Astrocyte (in vitro differentiated cells and primary cell): ENCODE data around the gene LRRC18. TPM values are rescaled to one million over a fixed set of nuclear protein-coding genes. Genes with fewer than 3 reads are reported as not detected.

Experiments used
- DNase-seq: peaks from one replicate; pipeline ENCODE4 v3.0.0-alpha.2; 2010; ENCODE audit warnings: low read depth
- FAIRE-seq: peaks from 2 replicates; lab custom pipeline; 2011; peaks lifted over from hg19 to GRCh38; lab: Jason Lieb, UNC
- H2AFZ ChIP-seq: 2 replicates; pipeline ENCODE4 v1.6.0; 2012; ENCODE audit warnings: low read depth, low read length, inconsistent platforms
- H3K27ac ChIP-seq: 2 replicates; pipeline ENCODE4 v1.5.1; 2011; ENCODE audit warnings: low read depth, low read length, inconsistent platforms
- H3K27me3 ChIP-seq: 2 replicates; pipeline ENCODE4 v1.6.0; 2011; ENCODE audit warnings: low read length, inconsistent platforms; ENCODE audit not compliant: insufficient read depth
- H3K36me3 ChIP-seq: 2 replicates; pipeline ENCODE4 v1.5.1; 2011; ENCODE audit warnings: low read length, inconsistent platforms; ENCODE audit not compliant: insufficient read depth
- H3K4me1 ChIP-seq: 2 replicates; pipeline ENCODE4 v1.5.1; 2011; ENCODE audit warnings: low read length, inconsistent platforms; ENCODE audit not compliant: insufficient read depth
- H3K4me2 ChIP-seq: 2 replicates; pipeline ENCODE4 v1.6.0; 2012; ENCODE audit warnings: low read length, inconsistent platforms
- H3K4me3 ChIP-seq: 2 replicates; pipeline ENCODE4 v1.5.1; 2011; ENCODE audit warnings: low read depth, mild to moderate bottlenecking, low read length, inconsistent platforms; ENCODE audit not compliant: insufficient read depth
- H3K79me2 ChIP-seq: 2 replicates; pipeline ENCODE4 v1.6.0; 2012; ENCODE audit warnings: mild to moderate bottlenecking, low read length, inconsistent platforms; ENCODE audit not compliant: insufficient read depth
- H3K9ac ChIP-seq: 2 replicates; pipeline ENCODE4 v1.6.0; 2012; ENCODE audit warnings: mild to moderate bottlenecking, low read length, inconsistent platforms
- H3K9me3 ChIP-seq: 2 replicates; pipeline ENCODE4 v1.5.1; 2012; ENCODE audit warnings: low read depth, mild to moderate bottlenecking, low read length, inconsistent platforms; ENCODE audit not compliant: insufficient read depth
- H4K20me1 ChIP-seq: 2 replicates; pipeline ENCODE4 v1.6.0; 2012; ENCODE audit warnings: low read length, inconsistent platforms; ENCODE audit not compliant: insufficient read depth
- H3K27ac Mint-ChIP-seq: one replicate; pipeline ENCODE4 v1.8.0; 2021; ENCODE audit warnings: mild to moderate bottlenecking, mixed read lengths; ENCODE audit not compliant: unreplicated experiment
- H3K27me3 Mint-ChIP-seq: one replicate; pipeline ENCODE4 v1.8.0; 2021; ENCODE audit warnings: low read depth, mixed read lengths; ENCODE audit not compliant: unreplicated experiment
- H3K36me3 Mint-ChIP-seq: one replicate; pipeline ENCODE4 v1.8.0; 2021; ENCODE audit warnings: low read depth, mixed read lengths; ENCODE audit not compliant: unreplicated experiment
- H3K4me1 Mint-ChIP-seq: one replicate; pipeline ENCODE4 v1.8.0; 2021; ENCODE audit warnings: low read depth, mixed read lengths; ENCODE audit not compliant: unreplicated experiment
- H3K4me3 Mint-ChIP-seq: one replicate; pipeline ENCODE4 v1.8.0; 2021; ENCODE audit warnings: mild to moderate bottlenecking, moderate library complexity, mixed read lengths; ENCODE audit not compliant: unreplicated experiment
- H3K9me3 Mint-ChIP-seq: one replicate; pipeline ENCODE4 v1.8.0; 2021; ENCODE audit warnings: mild to moderate bottlenecking, mixed read lengths; ENCODE audit not compliant: unreplicated experiment
- CTCF ChIP-seq: IDR thresholded peaks from 2 replicates; pipeline ENCODE4 v1.5.1; 2011; ENCODE audit warnings: low read depth, mild to moderate bottlenecking, inconsistent platforms, low read length, moderate library complexity; ENCODE audit not compliant: insufficient read depth
- EZH2 ChIP-seq: IDR thresholded peaks from 2 replicates; pipeline ENCODE4 v1.6.1; 2012; ENCODE audit warnings: mild to moderate bottlenecking, low read length, inconsistent platforms; ENCODE audit not compliant: insufficient read depth
- microRNA-seq: library from miRNA; unstranded; fragments of <30 nt; microRNA quantifications from one replicate; pipeline ENCODE4 v1.2.0, GENCODE V29; 2020
- total RNA-seq: library from RNA; stranded (reverse); gene quantifications from 2 replicates; pipeline ENCODE4 v1.2.1, GENCODE V29; 2021

Gene LRRC18
- total RNA-seq, 1 donor from 2014 or later = not detected

DNA sequence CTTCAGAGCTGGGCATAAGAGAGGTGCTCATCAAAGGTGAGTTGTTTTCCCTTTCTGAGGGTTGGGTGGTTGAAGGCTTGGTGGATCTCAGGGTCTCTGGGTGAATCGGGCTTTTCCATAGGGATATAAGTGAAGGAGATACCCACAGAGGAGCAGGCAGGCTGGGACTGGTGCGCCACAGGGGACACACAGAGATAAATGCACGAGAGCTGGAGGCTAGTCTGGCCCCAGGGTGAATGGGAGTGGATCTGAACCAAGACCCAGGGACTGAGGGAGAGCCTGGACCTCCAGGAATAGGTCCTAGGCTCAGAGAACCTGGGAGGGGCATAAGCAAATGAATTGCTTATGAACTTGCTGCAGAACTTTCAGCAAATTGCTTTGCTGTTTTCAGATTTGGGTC lies 61.5 kb downstream of the LRRC18 start:
- Histone ChIP-seq H3K9me3 (no peaks in the 10 kb centered on the region), H3K4me1 (no peaks in the 10 kb centered on the region), H4K20me1 (no peaks in the 10 kb centered on the region), H3K79me2 (no peaks in the 10 kb centered on the region), H3K27ac (no peak overlapping the region), H2AFZ (no peak overlapping the region), H3K4me3 (no peak overlapping the region), H3K9ac (no peak overlapping the region), H3K4me2 (no peak overlapping the region), H3K36me3 (no peaks in the 10 kb centered on the region), H3K27me3 (no peaks in the 10 kb centered on the region)
- Mint-ChIP-seq H3K9me3 (no peaks in the 10 kb centered on the region), H3K4me3 (no peak overlapping the region), H3K27ac (no peak overlapping the region), H3K27me3 (peaks cover 28% of the 10 kb centered on the region), H3K36me3 (no peaks in the 10 kb centered on the region), H3K4me1 (no peaks in the 10 kb centered on the region)
- FAIRE-seq = no peak
- no peak for DNase-seq
- no peak for TF ChIP-seq EZH2
- TF ChIP-seq CTCF = no peak

DNA sequence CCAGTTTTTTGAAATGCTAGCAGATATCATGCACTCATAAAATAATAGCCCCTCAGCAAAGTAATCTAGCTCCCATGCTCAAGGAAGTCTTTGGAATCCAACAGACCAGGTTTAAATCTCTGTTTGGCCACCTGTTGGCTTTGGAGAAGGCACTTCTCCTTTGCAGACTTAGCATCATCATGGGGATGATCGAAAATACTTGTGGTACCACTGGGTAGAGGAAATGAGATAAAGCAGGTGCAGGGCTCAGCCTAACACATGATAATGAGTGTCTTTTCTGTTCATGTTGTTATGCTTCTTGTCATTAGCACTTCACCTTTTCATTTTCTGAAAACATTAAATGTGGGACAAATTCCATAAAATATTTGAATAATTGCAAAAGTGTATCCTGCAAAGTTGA lies 67.4 kb downstream of the LRRC18 start:
- no peak overlapping the region for H3K27ac ChIP-seq
- no peaks in the 10 kb centered on the region for H3K9me3 Mint-ChIP-seq
- H3K4me1 ChIP-seq = no peaks in the 10 kb centered on the region
- peaks cover 3% of the 10 kb centered on the region for H3K27me3 ChIP-seq
- no peak overlapping the region for H3K4me2 ChIP-seq
- H3K27me3 Mint-ChIP-seq = peaks cover 22% of the 10 kb centered on the region
- H3K36me3 ChIP-seq = no peaks in the 10 kb centered on the region
- TF ChIP-seq EZH2 (no peak), CTCF (no peak)
- no peak for DNase-seq
- H3K9ac ChIP-seq = no peak overlapping the region
- H3K79me2 ChIP-seq = no peaks in the 10 kb centered on the region
- H3K4me1 Mint-ChIP-seq = no peaks in the 10 kb centered on the region
- H3K27ac Mint-ChIP-seq = no peak overlapping the region
- no peak overlapping the region for H3K4me3 Mint-ChIP-seq
- no peaks in the 10 kb centered on the region for H3K9me3 ChIP-seq
- H4K20me1 ChIP-seq = no peaks in the 10 kb centered on the region
- H3K36me3 Mint-ChIP-seq = no peaks in the 10 kb centered on the region
- FAIRE-seq = no peak
- H3K4me3 ChIP-seq = no peak overlapping the region
- no peak overlapping the region for H2AFZ ChIP-seq

Small RNA genes within 50 kb of the gene (microRNA-seq; reads per million reads assigned to microRNA genes)
- not detected for gene MIR4294

Other genes starting within 250 kb of the LRRC18 start
- 1.1 and 1.8 TPM in 2 replicates for gene VSTM4, start 175.7 kb upstream of the LRRC18 start, total RNA-seq
- gene FAM170B, start 194.2 kb upstream of the LRRC18 start, total RNA-seq = not detected in 2 replicates
- not detected in 2 replicates for gene TMEM273, start 248.6 kb upstream of the LRRC18 start, total RNA-seq